DMS 273 treated with DMSO at 0.1 percent for 48 hours (cell line): Measurements from ENCODE around the gene CCR7.
"Not testable (repeated sequence)": the region's sequence is repeated elsewhere in the genome, so short reads cannot be mapped to it uniquely, and the experiment has no call there.

Experiments
- DNase-seq: peaks from one replicate; lab custom pipeline; 2025; lab: John Stamatoyannopoulos, UW

CCR7 gene

DNA sequence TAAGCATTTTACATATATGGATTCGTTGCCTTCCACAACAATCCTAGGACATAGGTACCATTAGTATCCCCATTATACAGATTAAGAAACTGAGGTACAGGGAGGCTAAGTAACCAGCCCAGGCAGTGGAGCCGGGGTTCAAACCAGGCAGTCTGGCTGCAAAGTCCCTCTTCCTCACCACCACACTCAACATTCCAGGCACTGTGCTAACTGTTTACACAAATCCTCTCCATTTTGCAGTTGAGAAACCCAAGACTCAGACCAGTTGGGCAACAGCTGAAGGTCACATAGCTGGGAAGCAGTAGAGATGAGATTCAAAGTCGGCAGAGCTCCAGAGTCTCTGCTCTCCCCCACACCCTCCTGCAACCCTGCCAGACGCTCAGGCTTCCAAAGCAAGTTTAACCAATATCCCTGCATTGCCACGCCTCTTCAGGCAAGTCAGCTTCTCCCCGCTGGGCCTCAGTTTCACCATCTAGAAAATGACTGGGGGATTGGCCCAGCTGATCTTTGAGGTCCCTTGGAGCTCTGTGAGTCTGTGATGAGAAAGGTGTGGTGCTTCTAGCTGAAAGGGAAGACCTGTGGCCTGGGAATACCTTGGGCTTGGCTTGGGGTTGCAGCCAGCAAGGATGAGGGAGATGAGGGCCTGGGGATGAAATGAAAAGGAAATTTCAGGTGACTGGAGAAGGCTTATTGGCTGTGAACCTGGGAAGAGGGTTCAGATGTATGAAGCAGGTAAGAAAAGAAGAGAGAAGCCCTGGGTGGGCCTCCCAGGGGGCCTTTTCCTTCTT is 14.0 kb downstream of the CCR7 start:
- DNase-seq: no peak

DNA sequence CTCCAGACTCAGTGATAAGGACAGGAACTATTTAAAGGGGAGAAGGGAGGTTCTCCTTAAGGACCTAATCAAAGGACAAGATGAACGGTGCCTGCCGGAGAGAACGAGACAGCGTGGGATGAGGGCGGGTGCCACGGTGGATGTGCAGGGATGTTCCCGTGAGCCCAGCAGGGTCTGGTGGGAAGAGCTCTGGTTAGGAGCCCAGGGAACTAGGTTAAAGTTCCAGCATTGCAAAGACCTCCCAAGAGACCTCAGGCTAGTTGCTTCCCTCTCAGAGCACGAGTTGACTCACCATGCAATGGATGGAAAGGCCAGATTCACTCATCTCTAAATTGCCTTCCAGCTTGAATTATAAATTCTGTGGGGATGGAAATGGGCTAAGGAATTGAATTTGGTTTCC is 14.7 kb downstream of the CCR7 start:
- DNase-seq: no peak

DNA sequence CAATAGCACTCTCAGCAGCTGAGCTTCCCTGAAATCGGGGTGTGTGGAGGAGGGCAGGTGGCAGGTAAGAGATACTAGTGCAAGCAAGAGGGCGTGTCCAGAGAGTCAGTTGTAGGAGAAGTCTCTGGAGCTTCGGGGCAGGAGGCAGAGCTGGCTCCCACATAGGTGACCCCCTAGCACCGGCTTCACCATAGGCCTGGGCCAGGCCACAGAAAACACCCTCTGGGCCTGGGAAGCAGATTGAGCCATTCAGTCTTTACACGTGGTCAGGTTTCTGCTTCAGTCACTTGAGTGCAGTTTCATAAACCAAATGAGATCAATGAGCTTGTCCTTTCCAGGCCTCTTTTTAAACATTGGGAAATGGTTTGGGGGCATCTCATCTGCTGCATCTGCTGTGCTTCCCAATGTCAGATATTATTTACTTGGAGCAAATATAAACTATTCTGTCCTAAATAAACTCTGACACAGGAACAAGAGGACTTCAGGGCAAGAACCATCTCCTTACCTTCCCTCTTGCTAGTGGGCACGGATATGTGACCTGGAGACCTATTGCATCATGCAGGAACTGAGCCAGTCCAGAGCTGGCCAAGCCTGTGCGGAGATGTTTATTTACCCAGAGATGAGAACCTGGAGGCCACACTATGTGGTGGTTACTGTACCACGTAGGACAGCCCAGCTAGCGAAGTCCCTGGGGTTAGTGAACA is 16.1 kb downstream of the CCR7 start:
- no peak for DNase-seq

DNA sequence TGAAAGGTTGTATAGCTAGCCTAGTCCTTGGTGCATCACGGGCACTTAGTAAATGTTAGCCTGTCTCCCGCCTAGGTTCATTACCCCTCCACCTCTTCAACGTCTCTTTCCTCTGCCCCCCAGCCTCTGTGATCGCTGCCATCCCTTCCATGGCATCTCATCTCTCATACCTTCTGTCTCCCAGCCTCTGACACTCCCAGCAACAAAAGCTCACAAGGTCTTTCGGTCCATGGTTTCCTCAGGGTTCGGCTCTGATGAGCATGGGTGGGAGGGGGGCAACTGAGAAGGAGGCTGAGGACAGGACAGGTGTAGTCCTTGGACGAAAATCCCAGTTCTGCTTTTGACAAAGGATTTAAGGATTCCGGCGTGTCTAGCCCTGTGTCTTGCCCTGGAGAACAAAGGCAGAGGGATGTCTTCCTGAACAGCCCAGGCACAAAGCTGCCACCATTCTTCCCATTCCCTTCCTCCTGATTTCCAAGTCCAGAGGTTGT is 16.7 kb downstream of the CCR7 start:
- no peak for DNase-seq

DNA sequence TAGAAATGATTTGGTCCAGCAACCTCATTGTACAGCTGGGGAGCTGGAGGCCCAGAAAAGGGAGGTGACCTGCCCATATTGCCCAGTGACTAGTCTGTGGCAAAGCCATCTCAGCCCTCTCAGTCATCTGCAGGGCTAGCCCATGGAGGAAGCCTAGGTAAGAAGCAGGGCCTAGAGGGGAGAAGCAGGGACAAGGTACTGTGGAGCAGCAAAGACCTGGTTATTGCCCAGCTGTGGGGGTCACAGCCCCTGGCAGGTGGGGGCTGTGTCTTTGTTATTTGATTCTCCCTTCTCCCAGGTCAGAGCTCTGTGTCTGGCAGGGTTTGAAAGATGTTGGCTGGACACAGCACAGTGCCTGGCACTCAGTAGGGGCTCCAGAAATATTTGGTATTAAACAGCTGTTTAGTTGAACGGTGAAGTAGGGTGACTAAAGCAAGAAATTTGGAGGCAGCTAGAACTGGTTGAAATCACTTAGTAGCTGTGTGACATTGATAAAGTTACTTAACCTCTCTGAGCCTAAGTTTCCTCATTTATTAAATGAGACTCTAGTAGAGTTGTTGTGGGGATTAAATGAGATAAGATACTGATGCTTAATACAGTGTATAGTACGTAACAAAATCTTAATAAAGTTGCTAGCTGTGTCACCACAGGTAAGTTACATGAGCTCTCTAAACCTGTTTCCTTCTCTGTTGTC is 17.3 kb downstream of the CCR7 start:
- DNase-seq: no peak

GRCh38 chr17:40547079-40547784 is 18.0 kb downstream of the CCR7 start:
- peak; percentile 33 for DNase-seq

DNA sequence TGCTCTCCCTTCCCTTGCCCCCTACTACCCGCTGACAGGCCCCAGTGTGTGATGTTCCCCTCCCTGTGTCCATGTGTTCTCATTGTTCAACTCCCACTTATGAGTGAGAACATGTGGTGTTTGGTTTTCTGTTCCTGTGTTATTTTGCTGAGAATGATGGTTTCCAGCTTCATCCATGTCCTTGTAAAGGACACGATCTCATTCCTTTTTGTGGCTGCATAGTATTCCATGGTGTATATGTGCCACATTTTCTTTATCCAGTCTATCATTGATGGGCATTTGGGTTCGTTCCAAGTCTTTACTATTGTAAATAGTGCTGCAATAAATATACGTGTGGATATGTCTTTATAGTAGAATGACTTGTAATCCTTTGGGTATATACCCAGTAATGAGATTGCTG is 18.8 kb downstream of the CCR7 start:
- not testable (repeated sequence) for DNase-seq

DNA sequence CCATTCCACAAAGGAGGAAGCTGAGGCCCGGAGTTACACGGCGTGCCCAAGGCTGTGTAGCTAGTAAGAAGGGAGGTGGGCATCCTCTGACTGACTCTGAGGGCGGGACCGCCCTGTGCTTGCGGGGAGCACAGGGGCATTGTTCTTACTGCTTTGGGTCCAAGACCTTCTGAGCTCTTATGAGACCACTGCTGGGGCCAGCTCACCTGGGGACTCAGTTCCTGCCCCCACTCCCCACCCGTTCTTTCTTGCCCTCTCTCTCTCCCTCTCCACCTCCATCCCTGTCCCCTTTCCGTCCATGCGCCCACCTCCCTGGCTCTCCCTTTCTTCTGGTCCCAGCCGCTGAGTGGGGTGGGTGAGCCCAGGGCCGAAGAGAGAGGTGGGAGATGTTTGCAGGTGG is 19.6 kb downstream of the CCR7 start:
- DNase-seq: no peak

DNA sequence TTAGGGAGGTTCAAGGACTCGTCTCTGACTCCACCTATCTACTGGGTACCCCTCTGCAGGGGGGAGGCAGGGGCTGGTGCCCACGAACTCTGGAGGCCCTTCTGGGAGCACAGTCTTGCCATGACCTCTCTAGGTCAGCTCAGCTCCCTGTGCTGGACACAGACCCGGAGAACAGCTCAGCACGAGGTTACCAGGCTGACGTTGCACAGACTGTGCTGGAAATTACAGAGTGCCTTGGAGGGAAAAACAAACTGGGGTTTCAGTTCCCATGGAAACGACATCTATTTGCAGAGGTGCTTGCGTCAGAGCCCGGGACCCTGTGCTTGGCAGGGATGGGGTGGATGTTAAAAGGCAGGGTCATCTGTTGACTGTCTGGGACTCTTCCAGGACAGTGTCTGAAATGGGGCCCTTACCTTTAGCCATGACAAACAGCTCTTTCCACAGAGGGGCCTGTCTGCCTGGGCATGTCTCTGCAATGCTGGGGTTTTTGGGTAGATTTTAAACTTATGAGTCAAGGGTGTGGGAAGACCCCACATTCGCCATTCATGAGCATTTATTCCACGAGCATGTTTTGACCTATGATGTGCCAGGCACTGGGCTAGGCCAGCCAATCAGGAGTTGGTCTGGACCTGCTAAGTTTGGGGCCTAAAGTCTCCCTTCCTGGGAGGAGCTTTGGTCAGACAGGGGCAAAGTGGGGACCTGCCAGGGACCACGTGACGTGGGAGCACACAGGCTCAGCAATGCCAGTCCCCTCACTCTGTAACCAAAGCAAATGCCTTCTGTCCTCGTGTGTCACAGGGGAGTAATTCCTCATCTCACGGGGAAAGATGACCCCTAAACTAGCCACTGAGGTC is 22.5 kb downstream of the CCR7 start:
- DNase-seq: no peak

DNA sequence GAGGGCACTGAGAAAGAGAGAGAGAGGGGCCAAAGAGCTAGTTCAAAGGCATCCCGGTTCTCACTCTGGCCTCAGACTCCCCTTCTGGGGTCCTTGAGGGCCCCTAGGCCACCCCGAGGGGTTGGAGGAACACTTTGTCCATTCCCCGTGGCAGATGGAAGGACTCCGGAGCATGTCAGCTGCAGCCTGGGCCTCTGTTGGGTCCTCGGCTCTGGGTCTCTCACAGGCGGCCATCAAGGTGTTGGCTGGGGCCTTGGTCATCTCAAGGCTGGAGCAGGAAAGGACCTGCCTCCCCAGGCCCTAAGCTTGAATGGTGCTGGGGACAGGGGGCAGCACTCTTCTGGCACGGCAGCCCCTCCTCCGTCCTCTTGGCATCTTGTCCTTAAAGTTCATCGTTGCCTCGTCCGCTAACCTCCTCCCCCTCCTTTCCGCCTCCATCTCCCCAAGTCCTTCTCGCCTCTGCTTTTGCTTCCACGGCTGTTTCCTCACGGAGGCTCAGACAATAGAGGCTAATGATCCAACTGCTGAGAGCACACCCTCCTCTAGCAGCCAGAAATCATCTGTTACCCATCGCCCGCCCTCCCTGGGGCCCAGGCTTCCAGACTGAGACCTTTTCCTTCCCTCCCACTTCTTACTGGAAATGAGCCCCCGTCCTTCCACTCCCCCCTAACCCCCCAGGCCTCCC is 23.3 kb downstream of the CCR7 start:
- DNase-seq: no peak

- no peak for DNase-seq
Measured at GRCh38 chr17:40541060-40541872, 24.0 kb downstream of the CCR7 start.

GRCh38 chr17:40540448-40540847 is 24.8 kb downstream of the CCR7 start:
- no peak for DNase-seq

DNA sequence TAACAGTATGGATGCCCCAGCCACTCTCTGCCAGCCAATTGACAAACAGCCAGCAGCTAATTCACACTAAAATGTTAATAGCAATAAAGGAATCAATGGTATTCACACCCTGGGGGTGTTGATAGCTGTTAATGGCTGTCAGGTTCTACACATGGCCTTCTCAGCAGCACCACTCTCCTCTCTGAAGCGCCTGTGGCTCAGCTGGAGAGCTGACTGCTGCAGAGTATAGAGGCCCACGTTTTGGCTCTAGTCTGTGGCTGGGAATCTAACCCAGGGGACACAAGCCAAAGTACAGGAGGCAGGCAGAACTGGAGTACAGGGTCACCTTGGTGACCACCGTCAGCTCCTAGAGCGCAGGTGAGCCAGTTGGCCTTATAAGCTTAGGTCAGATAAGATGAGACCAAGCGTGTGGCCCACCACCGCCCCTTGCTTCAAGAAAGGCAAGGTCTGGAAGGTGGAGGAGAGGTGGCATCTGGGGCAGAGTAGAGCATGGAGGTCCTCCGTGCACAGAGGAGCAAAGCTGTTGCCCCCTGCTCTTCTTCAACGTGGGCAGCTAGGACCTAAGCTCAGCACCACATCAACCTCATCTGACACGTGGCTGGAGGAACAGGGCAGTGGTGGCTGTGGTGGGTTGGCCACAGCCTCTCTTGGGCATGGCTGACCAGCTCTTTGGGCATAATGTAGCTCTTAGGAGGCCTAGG is 25.4 kb downstream of the CCR7 start:
- DNase-seq: no peak

DNA sequence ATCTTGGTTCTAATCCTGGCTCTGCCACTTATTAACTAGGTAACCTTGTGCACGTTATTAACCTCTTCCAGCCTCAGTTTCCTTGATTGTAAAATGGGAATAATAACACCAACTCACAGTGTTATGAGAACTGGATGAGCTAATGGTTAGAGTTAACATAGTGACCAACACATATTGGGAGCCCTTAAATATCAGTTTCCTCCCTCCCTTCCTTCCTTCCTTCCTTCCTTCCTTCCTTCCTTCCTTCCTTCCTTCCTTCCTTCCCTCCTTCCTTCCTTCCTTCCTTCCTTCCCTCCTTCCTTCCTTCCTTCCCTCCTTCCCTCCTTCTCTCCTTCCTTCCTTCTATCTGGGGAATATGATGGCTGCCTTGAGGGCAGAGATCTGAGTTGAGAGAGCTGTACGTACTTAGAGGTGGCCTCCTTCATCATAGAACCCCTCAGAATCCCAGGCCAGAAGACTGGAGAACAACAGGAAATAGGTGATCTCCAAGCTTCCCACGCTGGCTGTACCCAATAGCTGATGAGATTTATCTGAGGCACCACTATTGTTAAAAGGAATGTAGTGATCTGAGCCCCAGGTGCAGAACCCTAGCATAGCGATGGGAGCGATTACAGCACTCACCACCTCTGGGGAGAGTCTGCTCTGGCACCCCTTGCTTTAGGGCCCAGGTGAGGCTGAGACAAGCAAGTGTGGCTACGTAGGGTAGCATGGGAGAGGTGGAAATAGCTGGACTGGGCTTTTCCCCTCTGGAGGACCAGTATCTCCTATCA is 26.2 kb downstream of the CCR7 start:
- DNase-seq: no peak

DNA sequence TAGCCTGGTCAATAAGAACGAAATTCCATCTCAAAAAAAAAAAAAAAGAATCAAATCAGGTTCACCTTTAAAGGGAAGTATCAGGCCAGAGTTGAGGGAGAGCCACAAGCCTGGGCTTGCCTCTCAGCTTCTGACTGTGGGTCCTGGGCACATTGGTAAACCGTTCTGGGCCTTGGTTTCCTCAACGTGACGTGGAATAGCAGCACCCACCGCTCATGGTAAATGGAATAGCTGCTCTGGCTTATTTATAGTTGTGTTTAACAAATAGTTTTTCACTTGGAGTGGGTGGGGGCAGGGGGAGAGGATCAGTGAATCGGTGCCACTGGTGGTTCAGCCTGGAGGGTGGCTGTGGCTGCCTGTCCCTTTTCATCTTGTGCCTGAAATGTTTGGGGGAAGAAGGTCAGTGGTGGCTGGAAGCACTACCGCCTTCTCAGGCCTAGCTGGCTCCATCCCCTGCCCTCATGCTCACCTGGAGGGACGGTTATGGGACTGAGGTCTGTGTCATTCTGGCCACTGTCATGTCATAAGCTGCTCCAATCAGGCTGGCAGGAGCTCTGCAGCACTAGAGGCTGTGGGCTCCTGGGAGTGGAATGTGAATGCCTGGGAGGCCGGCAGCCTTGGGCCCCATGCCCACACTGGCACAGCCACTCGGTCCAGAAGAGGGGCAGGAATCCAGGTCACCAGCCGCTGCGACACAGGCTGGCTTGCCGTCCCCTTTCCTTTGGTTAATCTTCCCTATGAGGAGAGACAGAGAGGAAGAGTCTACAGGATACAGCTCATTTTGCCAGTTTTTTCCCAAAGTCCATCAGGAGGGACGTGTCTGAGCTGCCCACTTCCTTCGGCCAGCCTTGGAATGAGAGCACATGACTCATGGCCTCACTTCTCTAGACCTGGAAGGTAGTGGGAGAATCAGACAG is 27.0 kb downstream of the CCR7 start:
- no peak for DNase-seq

DNA sequence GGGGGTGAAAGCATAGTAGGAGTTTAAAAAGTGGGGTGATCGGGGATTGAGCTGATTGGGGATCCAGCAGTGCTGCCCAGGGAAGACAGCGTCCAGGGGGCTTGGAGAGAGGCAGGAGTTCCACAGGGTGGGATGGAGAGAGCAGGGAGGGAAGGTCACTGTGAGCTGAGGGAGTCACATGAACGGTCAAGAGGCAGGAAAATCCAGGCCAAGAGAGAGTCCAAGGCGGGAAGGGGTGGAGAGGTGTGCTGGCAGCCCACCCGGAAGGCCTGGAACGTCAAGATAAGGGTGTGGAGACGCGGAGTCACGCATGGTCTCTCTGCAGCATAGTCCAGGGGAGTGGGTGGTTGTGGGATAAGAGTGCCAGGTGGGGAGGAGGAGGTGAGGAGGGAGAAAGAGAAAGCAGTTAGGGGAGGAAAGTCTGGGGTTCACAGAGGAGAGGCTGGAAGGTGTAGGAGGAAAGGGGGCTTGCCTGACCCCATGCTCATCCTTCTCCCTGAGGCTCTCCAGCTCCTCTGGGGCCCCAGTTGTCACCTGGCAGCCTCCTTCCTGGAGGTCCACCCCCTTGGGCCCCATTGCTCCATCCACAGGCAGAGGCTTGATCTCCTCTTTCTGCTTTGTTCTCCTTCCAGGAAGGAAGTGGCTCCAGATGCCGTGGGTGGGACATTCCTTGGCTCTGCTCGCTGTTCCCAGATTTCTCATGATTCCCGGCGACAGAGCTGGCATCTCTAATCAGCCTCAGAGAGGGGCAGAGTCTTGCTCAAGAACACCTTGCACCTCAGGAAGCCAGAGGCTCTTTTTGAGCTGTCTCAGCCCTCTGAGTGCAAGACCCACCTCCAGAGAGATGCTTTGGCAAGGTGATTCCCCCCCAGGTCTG is 28.7 kb downstream of the CCR7 start:
- DNase-seq: no peak
